IMR-90 (cell line): ENCODE data around the gene NFKBIZ. TPM values are rescaled to one million over a fixed set of nuclear protein-coding genes. Genes with fewer than 3 reads are reported as not detected.

ENCODE experiments used
- ATAC-seq: fragments of 200-7000 bp; cut with Tn5 transposase; 2 replicates; pipeline ENCODE4 v1.9.1; 2020; ENCODE audit warnings: low read depth, mild to moderate bottlenecking, moderate library complexity
- BruUV-seq: library from RNA; stranded (reverse); fragments of 400-500 nt; replicated peaks from 2 replicates; lab custom pipeline; 2021; lab: Mats Ljungman, UMichigan
- CTCF ChIA-PET: fragments of 300-600 bp; formaldehyde crosslinking; extraction: SDS; loops from one replicate; lab custom pipeline; 2021; ENCODE audit warnings: antibody characterized with exemption; lab: Yijun Ruan, JAX
- POLR2A ChIA-PET: fragments of 300-600 bp; sonication (Branson Sonifier 250); formaldehyde crosslinking; loops from one replicate; lab custom pipeline; 2022; ENCODE audit warnings: antibody characterized with exemption; ENCODE audit not compliant: unreplicated experiment; lab: Charles Lee
- DNase-seq: peaks from one replicate; pipeline ENCODE4 v3.0.0; 2013
- H2AFZ ChIP-seq: replicated peaks from 2 replicates; pipeline ENCODE3; 2013; ENCODE audit warnings: low read length, mild to moderate bottlenecking; ENCODE audit not compliant: poor library complexity
- H2AK5ac ChIP-seq: 2 replicates; pipeline ENCODE4 v1.6.1; 2013; ENCODE audit warnings: low read depth, low read length, inconsistent platforms
- H2AK9ac ChIP-seq: replicated peaks from 2 replicates; pipeline ENCODE3; 2013; ENCODE audit warnings: mild to moderate bottlenecking, low read depth, low read length, moderate library complexity; ENCODE audit not compliant: poor library complexity
- H2BK120ac ChIP-seq: 2 replicates; pipeline ENCODE4 v1.6.1; 2013; ENCODE audit warnings: low read depth, low read length, inconsistent platforms
- H2BK15ac ChIP-seq: 3 replicates; pipeline ENCODE4 v1.6.1; 2013; ENCODE audit warnings: low read depth, low read length, inconsistent platforms
- H2BK20ac ChIP-seq: 2 replicates; pipeline ENCODE4 v1.6.1; 2013; ENCODE audit warnings: low read depth, mild to moderate bottlenecking, inconsistent platforms, low read length, moderate library complexity
- H2BK5ac ChIP-seq: 2 replicates; pipeline ENCODE4 v1.6.1; 2013; ENCODE audit warnings: mild to moderate bottlenecking, low read depth, low read length, inconsistent platforms; ENCODE audit not compliant: poor library complexity, severe bottlenecking
- H3K14ac ChIP-seq: replicated peaks from 2 replicates; pipeline ENCODE4 v1.6.1; 2013; ENCODE audit warnings: low read depth, low read length, inconsistent platforms
- H3K18ac ChIP-seq: 2 replicates; pipeline ENCODE4 v1.6.1; 2013; ENCODE audit warnings: low read depth, low read length, control low read depth
- H3K23ac ChIP-seq: 2 replicates; pipeline ENCODE4 v1.6.1; 2013; ENCODE audit warnings: low read depth, low read length, inconsistent platforms
- H3K27ac ChIP-seq: 2 replicates; pipeline ENCODE4 v1.5.1; 2013; ENCODE audit warnings: mild to moderate bottlenecking, control low read depth, low read length; ENCODE audit not compliant: insufficient read depth
- H3K27me3 ChIP-seq: 2 replicates; pipeline ENCODE4 v1.6.1; 2013; ENCODE audit warnings: low read length; ENCODE audit not compliant: control insufficient read depth, insufficient read depth
- H3K36me3 ChIP-seq: 2 replicates; pipeline ENCODE4 v1.6.1; 2013; ENCODE audit warnings: low read length, mixed read lengths; ENCODE audit not compliant: control insufficient read depth, insufficient read depth
- H3K4ac ChIP-seq: 2 replicates; pipeline ENCODE4 v1.6.1; 2013; ENCODE audit warnings: low read depth, low read length, inconsistent platforms
- H3K4me1 ChIP-seq: 2 replicates; pipeline ENCODE4 v1.6.1; 2013; ENCODE audit warnings: low read length, mixed read lengths; ENCODE audit not compliant: control insufficient read depth, insufficient read depth
- H3K4me2 ChIP-seq: 2 replicates; pipeline ENCODE4 v1.6.1; 2013; ENCODE audit warnings: low read depth, mild to moderate bottlenecking, control low read depth, low read length, moderate library complexity
- H3K4me3 ChIP-seq: 2 replicates; pipeline ENCODE4 v1.5.1; 2013; ENCODE audit warnings: low read depth, mild to moderate bottlenecking, control low read depth, low read length, moderate library complexity; ENCODE audit not compliant: insufficient read depth
- H3K56ac ChIP-seq: 2 replicates; pipeline ENCODE4 v1.6.1; 2013; ENCODE audit warnings: low read length, inconsistent platforms; ENCODE audit not compliant: insufficient read depth; ENCODE audit errors: extremely low read depth
- H3K79me1 ChIP-seq, 2 experiments: 2 replicates each; pipeline ENCODE4 v1.6.1; 2013; ENCODE audit warnings: low read length in 2 of 2, inconsistent platforms in 1 of 2, low read depth in 1 of 2
- H3K9ac ChIP-seq: 2 replicates; pipeline ENCODE4 v1.6.1; 2013; ENCODE audit warnings: low read depth, low read length, control low read depth
- H3K9me1 ChIP-seq: 2 replicates; pipeline ENCODE4 v1.6.1; 2013; ENCODE audit warnings: low read length, inconsistent platforms; ENCODE audit not compliant: insufficient read depth
- H3K9me3 ChIP-seq: 2 replicates; pipeline ENCODE4 v1.6.1; 2013; ENCODE audit warnings: low read length; ENCODE audit not compliant: control insufficient read depth, insufficient read depth
- H4K20me1 ChIP-seq: 2 replicates; pipeline ENCODE4 v1.6.1; 2013; ENCODE audit warnings: low read length, inconsistent platforms; ENCODE audit not compliant: insufficient read depth
- H4K5ac ChIP-seq: 2 replicates; pipeline ENCODE4 v1.6.1; 2013; ENCODE audit warnings: mild to moderate bottlenecking, low read depth, low read length, control low read depth
- H4K8ac ChIP-seq, 2 experiments: 2 replicates each; pipeline ENCODE4 v1.6.1; 2013; ENCODE audit warnings: low read depth in 2 of 2, low read length in 2 of 2, control low read depth in 1 of 2, inconsistent platforms in 1 of 2
- H4K91ac ChIP-seq: 2 replicates; pipeline ENCODE4 v1.6.1; 2013; ENCODE audit warnings: low read depth, low read length, inconsistent platforms; ENCODE audit not compliant: insufficient read depth
- BHLHE40 ChIP-seq: fragments of 150-350 bp; IDR thresholded peaks from 2 replicates; pipeline ENCODE4 v1.6.1; 2016; ENCODE audit warnings: mild to moderate bottlenecking, low read depth, low read length
- CEBPB ChIP-seq: IDR thresholded peaks from 2 replicates; pipeline ENCODE4 v1.6.1; 2012; ENCODE audit warnings: low read depth, low read length, improper control_type of control experiment
- CHD1 ChIP-seq: IDR thresholded peaks from 2 replicates; pipeline ENCODE4 v1.6.1; 2012; ENCODE audit warnings: low read depth, low read length, improper control_type of control experiment
- FOS ChIP-seq: fragments of 150-350 bp; IDR thresholded peaks from 2 replicates; pipeline ENCODE4 v1.6.1; 2016; ENCODE audit warnings: low read depth, low read length
- MAFK ChIP-seq: IDR thresholded peaks from 2 replicates; pipeline ENCODE4 v1.6.1; 2012; ENCODE audit warnings: low read depth, low read length, improper control_type of control experiment
- MAZ ChIP-seq: IDR thresholded peaks from 2 replicates; pipeline ENCODE4 v1.6.1; 2012; ENCODE audit warnings: low read depth, mild to moderate bottlenecking, low read length, improper control_type of control experiment, moderate library complexity, borderline replicate concordance
- MXI1 ChIP-seq: IDR thresholded peaks from 2 replicates; pipeline ENCODE4 v1.6.1; 2012; ENCODE audit warnings: low read depth, mild to moderate bottlenecking, low read length, moderate library complexity, borderline replicate concordance
- NFE2L2 ChIP-seq: fragments of 150-350 bp; IDR thresholded peaks from 2 replicates; pipeline ENCODE4 v1.6.1; 2016; ENCODE audit warnings: low read depth, mild to moderate bottlenecking, low read length
- POLR2A ChIP-seq: IDR thresholded peaks from 2 replicates; pipeline ENCODE4 v1.6.1; 2012; ENCODE audit warnings: mild to moderate bottlenecking, low read depth, low read length
- RAD21 ChIP-seq: IDR thresholded peaks from 2 replicates; pipeline ENCODE4 v1.6.1; 2012; ENCODE audit warnings: low read length, improper control_type of control experiment
- RCOR1 ChIP-seq: IDR thresholded peaks from 2 replicates; pipeline ENCODE4 v1.6.1; 2012; ENCODE audit warnings: mild to moderate bottlenecking, low read length, improper control_type of control experiment; ENCODE audit not compliant: insufficient replicate concordance
- RFX5 ChIP-seq: IDR thresholded peaks from 2 replicates; pipeline ENCODE4 v1.8.0; 2012; ENCODE audit warnings: low read depth, mild to moderate bottlenecking, low read length, moderate library complexity
- WGBS, 2 experiments: methylation state at CpG; one replicate each; pipeline versions ENCODE4 v1.1.5 to v1.1.7; 2013; ENCODE audit warnings: missing lambda C conversion rate in 2 of 2; ENCODE audit not compliant: insufficient read length in 1 of 2; ENCODE audit errors: extremely low coverage in 2 of 2; 5-methylcytosine and 5-hydroxymethylcytosine counted together
- dilution Hi-C: fragments of 300-500 bp; cut with HindIII; formaldehyde crosslinking; loops from one replicate; pipeline ENCODE4 v1.14.3; 2018; ENCODE audit warnings: low sequenced_read_pairs; ENCODE audit not compliant: unreplicated experiment
- in situ Hi-C: fragments of 300-500 bp; cut with MboI; formaldehyde crosslinking; loops from 3 replicates; pipeline ENCODE4 v1.14.3; 2019; ENCODE audit warnings: low sequenced_read_pairs, inconsistent platforms, mixed read lengths
- intact Hi-C: fragments of 100-400 bp; cut with micrococcal nuclease; formaldehyde crosslinking; loops from 2 replicates; pipeline ENCODE4 v1.10.0; 2022
- polyA plus RNA-seq, 3 experiments: library from polyadenylated mRNA; depleted of rRNA; stranded (reverse); fragments of >200 nt; gene quantifications; 2 replicates each; pipeline ENCODE4 v1.2.3, GENCODE V29; 2012; ENCODE audit warnings: low replicate concordance in 1 of 3
- total RNA-seq: library from RNA; depleted of rRNA; stranded (reverse); fragments of >200 nt; gene quantifications from 2 replicates; pipeline ENCODE4 v1.2.3, GENCODE V29; 2012
- TF ChIP-seq, protein P1 (sequence below): fragments of 150-350 bp; IDR thresholded peaks from 2 replicates; pipeline ENCODE4 v1.6.1; 2017; ENCODE audit warnings: mild to moderate bottlenecking, antibody characterized with exemption, low read length, low read depth
- TF ChIP-seq, protein P2 (sequence below): fragments of 150-350 bp; IDR thresholded peaks from 2 replicates; pipeline ENCODE4 v1.6.1; 2016; ENCODE audit warnings: low read depth, mild to moderate bottlenecking, low read length, moderate library complexity, borderline replicate concordance
- TF ChIP-seq, protein P3 (sequence below): conservative IDR thresholded peaks from 2 replicates; pipeline ENCODE4 v1.5.1; 2012; ENCODE audit warnings: mild to moderate bottlenecking, low read depth, low read length, improper control_type of control experiment

Gene NFKBIZ
- total and polyA plus RNA-seq, 2 of the 4 experiments (the other 2 are of a cell fraction) = 35.0 to 40.9 TPM

DNA sequence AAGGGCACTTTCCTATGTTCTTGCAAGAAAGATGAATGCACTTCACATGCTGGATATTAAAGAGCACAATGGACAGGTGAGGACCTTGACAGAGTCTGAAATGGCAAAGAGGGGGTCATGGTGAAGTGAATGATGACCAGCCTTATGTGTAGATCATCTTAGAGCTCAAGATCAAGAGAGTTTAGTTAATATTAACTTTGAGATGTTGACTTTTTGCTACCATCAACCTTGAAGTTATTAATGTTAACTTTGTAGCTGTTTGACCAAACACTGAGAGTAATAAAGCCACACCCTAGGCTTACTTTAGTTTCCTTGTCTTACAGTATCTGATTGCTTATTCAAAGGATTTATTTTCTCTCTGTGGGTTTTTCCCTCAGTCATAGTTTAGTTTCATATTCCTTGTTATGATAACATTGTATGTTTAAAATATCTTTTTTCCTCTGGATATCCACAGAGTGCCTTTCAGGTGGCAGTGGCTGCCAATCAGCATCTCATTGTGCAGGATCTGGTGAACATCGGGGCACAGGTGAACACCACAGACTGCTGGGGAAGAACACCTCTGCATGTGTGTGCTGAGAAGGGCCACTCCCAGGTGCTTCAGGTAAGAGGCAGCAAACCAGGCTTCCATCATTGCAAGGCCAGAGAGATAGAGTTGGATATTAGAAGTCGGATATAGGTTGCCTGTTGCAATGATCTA is 5.4 kb downstream of the NFKBIZ start:
- no peak overlapping the region for H2AFZ ChIP-seq
- H3K27me3 ChIP-seq = no peaks in the 10 kb centered on the region
- no CpG with 5 or more reads among the region's 2 CpGs for WGBS, 2 experiments
- H3K4me3 ChIP-seq = no peak overlapping the region
- DNase-seq (no peak), ATAC-seq (no peak)
- peak overlapping the region in 1 of 2 experiments; percentile 17; a peak in 1 of 4 replicates for H4K8ac ChIP-seq
- H3K4me2 ChIP-seq = 0 out of 2 replicates have a peak overlapping the region, but pooled peaks have one; percentile 0
- H3K4me1 ChIP-seq = peaks cover 8% of the 10 kb centered on the region
- no peaks in the 10 kb centered on the region for H3K9me3 ChIP-seq
- no peak overlapping the region for H4K91ac ChIP-seq
- H3K79me1 ChIP-seq = peaks cover 29 to 59% of the 10 kb centered on the region in 2 experiments
- peak overlapping the region; percentile 28 for H2BK5ac ChIP-seq
- in situ Hi-C loops (no loop called here), dilution Hi-C loops (no loop called here), intact Hi-C loops (loop anchor here (5.0 kb wide), 1 partner anchor 42 kb away; no protein-coding TSS in a partner anchor)
- H3K14ac ChIP-seq = peak overlapping the region; percentile 30; the same call in 1 of the 2 replicates
- peak overlapping the region; percentile 48; the same call in 1 of the 2 replicates for H3K23ac ChIP-seq
- H2BK15ac ChIP-seq = no peak overlapping the region
- CTCF ChIA-PET = no interaction called here
- POLR2A ChIA-PET = interaction anchor here (0.6 kb wide), 1 partner anchor 46 kb away, joined by 3 read pairs; no protein-coding TSS in a partner anchor
- no peak overlapping the region for H4K5ac ChIP-seq
- H2BK20ac ChIP-seq = no peak overlapping the region
- no peak overlapping the region for H3K4ac ChIP-seq
- no peak overlapping the region for H3K18ac ChIP-seq
- no TSS peak for BruUV-seq
- H3K9me1 ChIP-seq = peaks cover 21% of the 10 kb centered on the region
- no peak overlapping the region for H3K27ac ChIP-seq
- no peak overlapping the region for H3K9ac ChIP-seq
- H3K56ac ChIP-seq = no peak overlapping the region
- peaks cover 81% of the 10 kb centered on the region for H4K20me1 ChIP-seq
- peaks cover 59% of the 10 kb centered on the region for H3K36me3 ChIP-seq
- H2BK120ac ChIP-seq = no peak overlapping the region
- H2AK5ac ChIP-seq = no peak overlapping the region
- peak overlapping the region; percentile 31 for H2AK9ac ChIP-seq
- no peak for TF ChIP-seq RAD21
- TF ChIP-seq RCOR1 = no peak
- TF ChIP-seq NFE2L2 = no peak
- no peak for TF ChIP-seq CHD1
- no peak for TF ChIP-seq CEBPB
- no peak for TF ChIP-seq MAFK
- TF ChIP-seq BHLHE40 = no peak
- TF ChIP-seq, protein P1, sequence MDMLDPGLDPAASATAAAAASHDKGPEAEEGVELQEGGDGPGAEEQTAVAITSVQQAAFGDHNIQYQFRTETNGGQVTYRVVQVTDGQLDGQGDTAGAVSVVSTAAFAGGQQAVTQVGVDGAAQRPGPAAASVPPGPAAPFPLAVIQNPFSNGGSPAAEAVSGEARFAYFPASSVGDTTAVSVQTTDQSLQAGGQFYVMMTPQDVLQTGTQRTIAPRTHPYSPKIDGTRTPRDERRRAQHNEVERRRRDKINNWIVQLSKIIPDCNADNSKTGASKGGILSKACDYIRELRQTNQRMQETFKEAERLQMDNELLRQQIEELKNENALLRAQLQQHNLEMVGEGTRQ = no peak
- TF ChIP-seq, protein P2, sequence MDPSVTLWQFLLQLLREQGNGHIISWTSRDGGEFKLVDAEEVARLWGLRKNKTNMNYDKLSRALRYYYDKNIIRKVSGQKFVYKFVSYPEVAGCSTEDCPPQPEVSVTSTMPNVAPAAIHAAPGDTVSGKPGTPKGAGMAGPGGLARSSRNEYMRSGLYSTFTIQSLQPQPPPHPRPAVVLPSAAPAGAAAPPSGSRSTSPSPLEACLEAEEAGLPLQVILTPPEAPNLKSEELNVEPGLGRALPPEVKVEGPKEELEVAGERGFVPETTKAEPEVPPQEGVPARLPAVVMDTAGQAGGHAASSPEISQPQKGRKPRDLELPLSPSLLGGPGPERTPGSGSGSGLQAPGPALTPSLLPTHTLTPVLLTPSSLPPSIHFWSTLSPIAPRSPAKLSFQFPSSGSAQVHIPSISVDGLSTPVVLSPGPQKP = no peak
- no peak for TF ChIP-seq MXI1
- TF ChIP-seq POLR2A = no peak; the same call in 1 of the 2 replicates
- no peak for TF ChIP-seq RFX5
- no peak for TF ChIP-seq FOS
- no peak for TF ChIP-seq MAZ
- TF ChIP-seq, protein P3, sequence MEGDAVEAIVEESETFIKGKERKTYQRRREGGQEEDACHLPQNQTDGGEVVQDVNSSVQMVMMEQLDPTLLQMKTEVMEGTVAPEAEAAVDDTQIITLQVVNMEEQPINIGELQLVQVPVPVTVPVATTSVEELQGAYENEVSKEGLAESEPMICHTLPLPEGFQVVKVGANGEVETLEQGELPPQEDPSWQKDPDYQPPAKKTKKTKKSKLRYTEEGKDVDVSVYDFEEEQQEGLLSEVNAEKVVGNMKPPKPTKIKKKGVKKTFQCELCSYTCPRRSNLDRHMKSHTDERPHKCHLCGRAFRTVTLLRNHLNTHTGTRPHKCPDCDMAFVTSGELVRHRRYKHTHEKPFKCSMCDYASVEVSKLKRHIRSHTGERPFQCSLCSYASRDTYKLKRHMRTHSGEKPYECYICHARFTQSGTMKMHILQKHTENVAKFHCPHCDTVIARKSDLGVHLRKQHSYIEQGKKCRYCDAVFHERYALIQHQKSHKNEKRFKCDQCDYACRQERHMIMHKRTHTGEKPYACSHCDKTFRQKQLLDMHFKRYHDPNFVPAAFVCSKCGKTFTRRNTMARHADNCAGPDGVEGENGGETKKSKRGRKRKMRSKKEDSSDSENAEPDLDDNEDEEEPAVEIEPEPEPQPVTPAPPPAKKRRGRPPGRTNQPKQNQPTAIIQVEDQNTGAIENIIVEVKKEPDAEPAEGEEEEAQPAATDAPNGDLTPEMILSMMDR = no peak
